AG04450 (cell line): ENCODE data around the gene NAA38. TPM values are rescaled to one million over a fixed set of nuclear protein-coding genes. Genes with fewer than 3 reads are reported as not detected.

Experiments used
- CTCF ChIA-PET: fragments of 300-600, 350-600 bp; formaldehyde crosslinking; extraction: SDS; loops from one replicate; lab custom pipeline; 2022; ENCODE audit warnings: antibody characterized with exemption, inconsistent platforms; lab: Charles Lee
- POLR2A ChIA-PET: fragments of 350-600 bp; formaldehyde crosslinking; extraction: SDS; loops from one replicate; lab custom pipeline; 2021; ENCODE audit warnings: antibody characterized with exemption, inconsistent platforms; lab: Yijun Ruan, JAX
- DNase-seq: peaks from one replicate; pipeline ENCODE4 v3.0.0-alpha.2; 2011; ENCODE audit warnings: low read depth, low spot score
- H3K27ac ChIP-seq: one replicate; pipeline ENCODE4 v1.5.1; 2012; ENCODE audit warnings: low read depth, low read length, control low read depth
- H3K27me3 ChIP-seq: one replicate; pipeline ENCODE4 v1.6.0; 2012; ENCODE audit warnings: low read length; ENCODE audit not compliant: control insufficient read depth, insufficient read depth
- H3K4me3 ChIP-seq: 2 replicates; pipeline ENCODE4 v1.5.1; 2011; ENCODE audit warnings: mild to moderate bottlenecking, low read depth, low read length, control low read depth
- H3K9me3 ChIP-seq: 2 replicates; pipeline ENCODE4 v1.5.1; 2012; ENCODE audit warnings: low read length; ENCODE audit not compliant: control insufficient read depth, insufficient read depth
- polyA plus RNA-seq: library from polyadenylated mRNA; depleted of rRNA; stranded (reverse); fragments of >200 nt; gene quantifications from 2 replicates; pipeline ENCODE4 v1.2.3, GENCODE V29; 2011
- TF ChIP-seq, protein P1 (sequence below): IDR thresholded peaks from 2 replicates; pipeline ENCODE4 v1.5.1; 2011; ENCODE audit warnings: low read depth, low read length, control low read depth, inconsistent platforms

NAA38 gene
- polyA plus RNA-seq, 1 experiment, result 49.3 TPM

DNA sequence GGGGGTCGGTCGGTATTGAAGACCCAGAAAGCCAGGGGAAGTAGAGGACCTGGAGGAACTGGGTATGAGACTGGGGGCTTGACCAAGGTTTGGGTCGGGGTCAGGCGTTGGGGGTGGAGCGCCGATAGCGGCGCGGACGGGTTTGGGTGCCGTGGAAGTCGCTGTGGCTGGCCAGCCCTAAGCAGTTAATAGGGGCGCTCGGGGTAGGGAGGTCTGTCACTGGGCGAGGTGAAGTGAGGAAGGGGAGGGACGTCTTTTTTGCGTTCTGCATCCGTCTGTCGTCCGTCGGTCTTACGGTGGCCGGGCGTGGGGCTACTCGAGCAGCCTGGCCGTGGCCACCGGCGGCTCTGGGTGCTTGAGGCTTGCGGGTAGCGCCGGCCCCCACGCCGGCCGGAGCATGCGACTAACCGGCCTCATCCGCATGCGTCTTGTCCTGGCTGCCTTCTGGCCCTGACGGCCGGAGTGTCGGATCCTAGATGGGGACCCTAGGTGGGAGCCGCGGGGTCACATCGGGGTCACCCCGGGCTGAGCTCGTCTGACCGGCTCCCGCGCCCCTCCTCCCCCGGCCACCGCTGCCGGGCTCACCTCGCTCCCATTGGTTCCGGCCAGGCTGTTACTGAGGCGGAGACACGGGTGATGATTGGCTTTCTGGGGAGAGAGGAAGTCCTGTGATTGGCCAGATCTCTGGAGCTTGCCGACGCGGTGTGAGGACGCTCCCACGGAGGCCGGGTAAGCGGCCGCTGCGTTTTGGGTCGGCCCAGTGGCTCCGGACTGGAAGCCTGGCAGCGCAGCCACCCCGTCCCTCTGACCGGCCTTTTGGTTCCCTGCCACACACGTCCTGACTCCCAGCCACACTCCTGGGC is 12.8 kb downstream of the NAA38 start:
- POLR2A ChIA-PET, result interaction anchor here (1.0 to 1.6 kb wide), 4 partner anchors 8 to 261 kb away, joined by 3 to 30 read pairs (median 8); partner anchors contain the start of genes CYB5D1, MPDU1 and NAA38
- CTCF ChIA-PET, result interaction anchor here (0.5 to 1.5 kb wide), 6 partner anchors 10 to 211 kb away, joined by 3 to 11 read pairs (median 4); partner anchors contain the start of genes KDM6B and NAA38
- DNase-seq, result peak; percentile 82

DNA sequence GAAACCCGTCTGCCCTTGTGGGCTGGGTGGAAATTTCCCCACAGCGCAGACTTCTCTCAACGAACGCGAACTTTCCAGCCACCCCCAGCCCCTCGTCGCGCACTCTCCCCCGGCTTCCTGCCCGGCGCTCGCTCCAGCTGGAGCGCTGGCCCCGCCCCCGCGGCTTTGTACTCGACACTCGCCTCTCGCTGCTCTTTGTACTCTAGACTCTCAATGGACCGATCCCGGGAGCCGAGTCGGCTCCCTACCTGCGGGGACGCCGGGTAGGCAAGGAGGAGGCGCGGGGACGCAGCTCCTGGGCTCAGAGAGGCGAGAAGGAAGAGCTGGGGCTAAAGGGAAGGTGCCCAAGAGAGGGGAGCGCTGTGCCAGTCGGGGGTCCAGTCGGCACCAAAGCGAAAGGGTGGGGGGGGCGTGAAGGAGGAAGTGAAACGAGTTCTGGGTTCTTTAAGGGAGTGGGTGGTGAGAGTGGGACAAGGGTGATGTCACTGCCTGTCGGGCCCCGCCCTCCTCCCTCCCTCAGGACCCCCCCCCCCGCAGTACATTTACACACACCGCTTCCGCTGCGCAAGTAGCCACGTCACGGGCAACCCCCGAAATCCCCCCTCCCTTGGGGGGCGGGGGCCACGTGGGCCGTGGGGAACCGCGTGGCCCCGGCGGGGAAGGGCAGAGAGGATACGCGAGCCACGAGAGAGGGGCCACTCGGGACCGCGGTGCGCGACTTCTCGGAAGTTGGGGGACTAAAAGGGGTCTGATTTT is 13.6 kb downstream of the NAA38 start:
- Histone ChIP-seq H3K4me3 (peak overlapping the region; percentile 59), H3K27me3 (no peaks in the 10 kb centered on the region), H3K9me3 (peaks cover 4% of the 10 kb centered on the region; the same call in 1 of the 2 replicates), H3K27ac (peak overlapping the region; percentile 99)
- ChIA-PET POLR2A (interaction anchor here (0.7 to 2.1 kb wide), 3 partner anchors 13 to 250 kb away, joined by 3 to 16 read pairs (median 6); partner anchors contain the start of gene NAA38), CTCF (interaction anchor here (1.0 kb wide), 1 partner anchor 9 kb away, joined by 3 read pairs; no protein-coding TSS in a partner anchor)
- TF ChIP-seq, protein P1, sequence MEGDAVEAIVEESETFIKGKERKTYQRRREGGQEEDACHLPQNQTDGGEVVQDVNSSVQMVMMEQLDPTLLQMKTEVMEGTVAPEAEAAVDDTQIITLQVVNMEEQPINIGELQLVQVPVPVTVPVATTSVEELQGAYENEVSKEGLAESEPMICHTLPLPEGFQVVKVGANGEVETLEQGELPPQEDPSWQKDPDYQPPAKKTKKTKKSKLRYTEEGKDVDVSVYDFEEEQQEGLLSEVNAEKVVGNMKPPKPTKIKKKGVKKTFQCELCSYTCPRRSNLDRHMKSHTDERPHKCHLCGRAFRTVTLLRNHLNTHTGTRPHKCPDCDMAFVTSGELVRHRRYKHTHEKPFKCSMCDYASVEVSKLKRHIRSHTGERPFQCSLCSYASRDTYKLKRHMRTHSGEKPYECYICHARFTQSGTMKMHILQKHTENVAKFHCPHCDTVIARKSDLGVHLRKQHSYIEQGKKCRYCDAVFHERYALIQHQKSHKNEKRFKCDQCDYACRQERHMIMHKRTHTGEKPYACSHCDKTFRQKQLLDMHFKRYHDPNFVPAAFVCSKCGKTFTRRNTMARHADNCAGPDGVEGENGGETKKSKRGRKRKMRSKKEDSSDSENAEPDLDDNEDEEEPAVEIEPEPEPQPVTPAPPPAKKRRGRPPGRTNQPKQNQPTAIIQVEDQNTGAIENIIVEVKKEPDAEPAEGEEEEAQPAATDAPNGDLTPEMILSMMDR, result no peak
- peak; percentile 57 for DNase-seq

More for the DNA sequence above, 12.8 kb downstream of the NAA38 start:
- TF ChIP-seq, protein P1, result no peak
- Histone ChIP-seq H3K27me3 (no peaks in the 10 kb centered on the region), H3K9me3 (peaks cover 4% of the 10 kb centered on the region; the same call in 1 of the 2 replicates), H3K27ac (peak overlapping the region; percentile 99), H3K4me3 (peak overlapping the region; percentile 59)

DNA sequence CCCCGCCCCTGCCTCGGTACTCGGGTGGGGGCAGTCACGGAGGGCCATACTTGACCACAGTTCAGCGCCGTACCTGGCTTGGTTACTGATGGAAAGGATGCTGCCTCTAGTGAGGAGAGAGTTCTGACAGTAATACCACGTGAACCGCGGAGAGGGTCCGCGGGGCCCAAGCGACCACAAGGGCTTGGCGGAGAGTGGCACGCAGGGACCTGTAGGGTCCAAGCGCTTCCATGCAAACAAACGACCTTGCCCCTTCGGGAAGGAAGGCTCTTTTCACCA is 14.2 kb downstream of the NAA38 start:
- Histone ChIP-seq H3K4me3 (peak overlapping the region; percentile 59), H3K9me3 (peaks cover 4% of the 10 kb centered on the region; the same call in 1 of the 2 replicates), H3K27ac (peak overlapping the region; percentile 99), H3K27me3 (no peaks in the 10 kb centered on the region)
- TF ChIP-seq, protein P1, result no peak
- CTCF ChIA-PET, result interaction anchor here (1.0 kb wide), 1 partner anchor 8 kb away, joined by 3 read pairs; no protein-coding TSS in a partner anchor
- POLR2A ChIA-PET, result interaction anchor here (0.7 to 2.1 kb wide), 3 partner anchors 13 to 249 kb away, joined by 3 to 16 read pairs (median 6); partner anchors contain the start of gene NAA38
- DNase-seq, result no peak

DNA sequence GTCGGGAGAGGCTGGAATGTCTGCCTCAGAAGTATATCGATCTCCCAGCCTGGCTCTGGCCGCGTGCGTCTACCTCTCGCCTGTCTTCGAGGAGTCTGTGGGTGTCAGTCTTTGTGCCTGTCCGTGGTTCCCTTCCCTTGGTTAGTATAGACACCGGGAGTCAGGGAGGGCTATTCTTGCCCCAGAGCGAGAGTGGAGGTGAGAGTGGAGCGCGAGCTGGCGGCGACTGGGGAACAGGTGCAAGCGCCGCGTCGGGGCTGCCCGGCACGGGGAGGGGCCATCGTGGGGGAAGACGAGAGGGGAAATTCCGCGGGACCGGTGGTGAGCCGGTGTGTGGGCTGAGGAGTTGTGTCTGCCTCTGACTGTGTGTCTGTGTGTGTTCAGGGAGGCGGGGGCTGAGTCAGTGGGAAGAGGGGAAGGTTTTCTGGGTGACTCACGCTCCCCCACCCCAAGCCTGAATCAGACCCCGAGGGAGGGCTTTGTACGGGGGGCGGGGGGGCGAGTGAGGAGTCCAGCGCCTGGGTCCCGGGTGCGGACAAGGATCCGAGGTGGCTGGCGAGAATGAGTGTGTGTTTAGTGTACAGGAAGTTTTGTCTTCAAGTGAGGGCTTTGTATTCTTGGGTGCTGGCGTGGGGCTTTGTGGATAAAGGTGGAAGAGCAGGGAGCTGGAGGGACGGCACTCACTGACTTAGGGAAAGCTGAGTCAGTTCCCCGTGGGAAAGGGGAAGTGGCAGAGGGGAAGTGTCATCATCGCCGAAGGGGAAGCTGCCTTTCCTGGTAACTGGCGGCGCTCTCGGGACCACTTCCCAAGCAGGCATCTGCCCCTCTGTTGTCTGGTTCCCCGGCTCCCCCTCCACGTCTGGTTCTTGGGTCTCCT is 14.7 kb downstream of the NAA38 start:
- ChIA-PET POLR2A (interaction anchor here (0.6 to 2.1 kb wide), 5 partner anchors 14 to 331 kb away, joined by 3 to 16 read pairs (median 4); partner anchors contain the start of gene NAA38), CTCF (interaction anchor here (1.0 kb wide), 1 partner anchor 8 kb away, joined by 3 read pairs; no protein-coding TSS in a partner anchor)
- Histone ChIP-seq H3K27ac (peak overlapping the region; percentile 99), H3K9me3 (peaks cover 4% of the 10 kb centered on the region; the same call in 1 of the 2 replicates), H3K4me3 (peak overlapping the region; percentile 59), H3K27me3 (no peaks in the 10 kb centered on the region)
- peak; percentile 81 for DNase-seq
- TF ChIP-seq, protein P1, result no peak
